GM12875 (cell line): Measurements from ENCODE around the gene AKAP1.

Experiments used
- H3K4me3 ChIP-seq: one replicate; pipeline ENCODE4 v1.5.1; 2011; ENCODE audit warnings: low read depth, low read length, control low read depth
- CTCF ChIP-seq: IDR thresholded peaks from 2 replicates; pipeline ENCODE4 v1.5.1; 2011; ENCODE audit warnings: low read depth, mild to moderate bottlenecking, control low read depth, inconsistent platforms, low read length, moderate library complexity, borderline replicate concordance; ENCODE audit not compliant: insufficient read depth

AKAP1 gene

GRCh38 chr17:57077000-57077399 is 8.0 kb upstream of the AKAP1 start:
- H3K4me3 ChIP-seq = no peak overlapping the region
- no peak for TF ChIP-seq CTCF

- no peak for TF ChIP-seq CTCF
- no peak overlapping the region for H3K4me3 ChIP-seq
These were observed 6.8 kb upstream of the AKAP1 start for GRCh38 chr17:57078274-57078673.

- H3K4me3 ChIP-seq = no peak overlapping the region
- no peak for TF ChIP-seq CTCF
These were observed 4.3 kb upstream of the AKAP1 start for GRCh38 chr17:57080718-57081117.

GRCh38 chr17:57082441-57082840 is 2.6 kb upstream of the AKAP1 start:
- TF ChIP-seq CTCF = no peak
- H3K4me3 ChIP-seq = no peak overlapping the region

- H3K4me3 ChIP-seq = peak overlapping the region; percentile 85
- no peak for TF ChIP-seq CTCF
These were observed 665 bp upstream of the AKAP1 start for GRCh38 chr17:57084361-57084801.

- H3K4me3 ChIP-seq = peak overlapping the region; percentile 82
- TF ChIP-seq CTCF = peak; percentile 36; the same call in 1 of the 2 replicates
These were observed 512 bp downstream of the AKAP1 start for GRCh38 chr17:57085448-57086068.
